NCI-H1930 (cell line): ENCODE results near the gene AUNIP.
"Not testable (repeated sequence)": the region's sequence is repeated elsewhere in the genome, so short reads cannot be mapped to it uniquely, and the experiment has no call there.

Source experiments
- DNase-seq, 2 experiments: peaks; one replicate each; lab custom pipeline; 2025; lab: John Stamatoyannopoulos, UW

Gene AUNIP

GRCh38 chr1:25864434-25864833, 5.2 kb upstream of the AUNIP start:
- DNase-seq = no peak

DNA sequence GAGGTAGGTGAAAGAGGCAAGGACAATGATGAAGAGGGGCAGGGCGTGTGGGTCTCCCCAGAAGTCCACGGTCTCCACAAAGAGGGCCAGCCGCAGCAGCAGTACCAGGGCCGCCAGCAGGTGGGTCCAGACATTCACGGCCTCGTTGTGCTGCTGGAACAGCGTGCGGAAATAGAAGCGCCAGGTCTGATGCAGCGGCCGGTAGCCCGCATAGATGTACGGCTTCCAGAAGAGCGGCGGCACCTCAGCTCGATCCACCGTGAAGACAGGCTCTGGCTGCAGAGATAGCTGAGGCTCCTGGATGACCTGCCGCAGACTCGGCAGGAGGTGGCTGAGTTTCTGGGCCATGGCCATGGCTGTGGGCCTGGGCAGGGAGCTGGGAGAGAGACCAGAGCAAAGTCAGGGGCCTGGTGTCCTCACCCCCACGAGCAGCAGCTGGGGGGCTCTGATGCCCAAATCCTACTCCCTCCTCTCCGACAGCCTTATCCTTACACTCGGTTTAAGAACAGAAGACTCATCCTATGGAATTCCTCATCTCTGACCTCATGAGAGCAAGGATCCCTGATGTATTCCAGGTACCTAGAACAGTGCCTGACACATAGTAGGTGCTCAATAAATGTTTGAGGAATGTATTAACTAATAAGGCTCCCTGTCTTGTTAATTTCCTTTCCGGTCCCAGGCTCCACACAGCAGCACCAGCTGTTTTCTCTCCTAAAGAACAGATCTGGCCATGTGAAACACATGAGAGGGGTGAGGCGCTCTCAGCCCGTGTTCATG, 4.4 kb upstream of the AUNIP start:
- no peak for DNase-seq

DNA sequence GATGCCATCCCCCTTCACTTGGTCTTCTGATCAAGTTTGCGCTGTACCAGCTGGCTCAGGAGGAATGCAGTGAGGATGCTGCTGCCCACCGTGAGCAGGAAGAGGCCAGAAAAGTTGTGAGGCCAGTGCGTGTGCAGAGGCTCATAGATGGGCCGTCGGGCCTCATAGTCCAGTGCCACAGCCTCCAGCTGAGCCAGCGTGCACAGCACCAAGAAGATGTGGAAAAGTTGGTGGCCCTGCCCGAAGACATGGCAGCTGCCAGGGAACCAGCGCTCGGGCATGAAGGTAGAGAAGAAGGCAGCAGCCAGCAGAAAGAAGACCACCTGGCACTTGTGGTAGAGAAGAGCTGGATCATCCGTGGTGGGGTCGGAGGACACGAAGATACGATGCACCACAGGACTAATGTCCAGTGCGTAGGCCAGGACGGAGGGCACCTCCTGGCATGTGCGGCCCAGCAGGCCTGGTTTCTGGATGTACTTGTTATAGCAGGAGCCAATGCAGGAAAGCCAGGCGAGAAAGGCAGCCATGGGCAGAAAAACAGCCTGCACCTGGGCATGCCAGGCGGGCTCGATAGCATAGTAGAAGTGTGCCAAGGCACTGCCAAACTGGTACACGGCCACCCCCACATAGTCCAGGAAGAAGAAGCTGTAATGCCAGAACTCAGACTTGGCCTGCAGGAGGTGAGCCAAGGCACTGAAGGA, 3.7 kb upstream of the AUNIP start:
- no peak for DNase-seq

DNA sequence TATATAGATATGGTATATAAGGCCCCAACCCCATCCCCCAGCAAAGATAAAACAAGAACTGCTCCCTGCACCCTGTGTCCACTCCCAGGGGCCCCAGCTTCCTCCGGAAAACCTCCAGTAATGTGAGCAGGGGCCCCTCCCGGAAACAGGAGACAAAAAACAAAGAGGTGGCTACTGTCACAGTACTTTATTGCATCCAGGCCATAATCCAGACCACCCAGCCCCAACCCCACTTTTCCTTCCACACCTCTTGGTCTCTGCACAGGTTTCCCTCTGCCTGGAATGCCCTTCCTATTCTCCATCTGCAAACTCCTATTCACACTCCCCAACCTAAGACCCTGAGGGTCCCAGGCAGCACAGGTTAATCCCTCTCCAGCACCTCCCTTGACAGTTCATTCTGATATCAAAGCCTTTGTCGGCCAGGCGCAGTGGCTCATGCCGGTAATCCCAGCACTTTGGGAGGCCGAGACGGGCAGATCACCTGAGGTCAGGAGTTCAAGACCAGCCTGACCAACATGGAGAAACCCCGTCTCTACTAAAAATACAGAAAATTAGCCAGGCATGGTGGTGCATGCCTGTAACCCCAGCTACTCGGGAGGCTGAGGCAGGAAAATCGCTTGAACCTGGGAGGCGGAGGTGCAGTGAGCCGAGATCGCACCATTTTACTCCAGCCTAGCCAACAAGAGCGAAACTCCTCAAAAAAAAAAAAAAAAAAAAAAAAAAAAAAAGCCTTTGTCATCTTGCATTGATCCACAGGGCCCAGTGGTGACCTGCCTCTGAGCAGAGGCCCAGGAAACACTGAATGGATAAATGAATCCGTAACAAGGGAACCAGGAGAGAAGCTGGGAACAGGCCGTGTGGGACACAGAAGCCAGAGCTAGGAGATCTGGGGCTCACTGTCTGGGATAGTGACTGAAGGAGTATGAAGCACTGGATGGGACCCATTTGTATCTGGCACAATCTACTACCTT, 2.3 kb upstream of the AUNIP start:
- no peak for DNase-seq

- no peak for DNase-seq
Observed at GRCh38 chr1:25858494-25858893, 763 bp downstream of the AUNIP start.

GRCh38 chr1:25856856-25857255, 2.4 kb downstream of the AUNIP start:
- no peak for DNase-seq

DNA sequence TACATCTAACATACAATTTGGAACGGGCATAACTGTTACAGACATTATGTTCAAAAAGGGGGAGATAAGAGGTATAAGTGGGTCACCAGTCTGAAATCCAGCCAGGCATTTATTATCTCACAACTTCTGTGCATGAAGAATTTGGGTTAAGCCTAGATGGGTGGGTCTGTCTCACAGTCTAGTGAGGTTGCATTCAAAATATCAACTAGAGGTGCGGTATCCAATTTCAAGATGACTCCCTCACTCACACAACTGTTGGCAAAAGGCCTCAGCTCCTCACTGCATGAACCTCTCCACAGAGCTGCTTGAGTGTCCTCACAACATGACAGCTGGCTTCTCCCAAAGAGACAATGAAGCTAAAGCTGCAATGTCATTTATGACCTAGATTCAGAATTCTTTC, 4.7 kb downstream of the AUNIP start:
- no peak for DNase-seq

DNA sequence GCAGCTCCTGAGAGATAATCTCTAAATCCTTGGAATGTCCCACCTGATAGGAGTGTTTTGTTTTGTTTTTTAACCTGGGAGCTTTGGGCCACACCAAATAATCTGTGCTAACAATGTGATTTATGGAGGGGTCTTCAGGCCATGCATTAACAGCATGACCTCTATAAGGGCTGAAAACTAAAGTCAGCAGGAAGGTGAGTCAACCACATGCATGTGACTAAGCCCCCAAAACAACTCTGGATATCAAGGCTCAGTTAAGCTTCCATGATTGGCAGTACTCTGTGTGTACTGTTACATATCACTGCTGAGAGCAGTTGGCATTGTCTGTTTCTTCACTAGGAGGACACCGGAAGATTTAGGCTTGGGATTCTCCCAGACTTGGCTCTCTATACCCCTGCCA, 10.7 kb downstream of the AUNIP start:
- DNase-seq = no peak

DNA sequence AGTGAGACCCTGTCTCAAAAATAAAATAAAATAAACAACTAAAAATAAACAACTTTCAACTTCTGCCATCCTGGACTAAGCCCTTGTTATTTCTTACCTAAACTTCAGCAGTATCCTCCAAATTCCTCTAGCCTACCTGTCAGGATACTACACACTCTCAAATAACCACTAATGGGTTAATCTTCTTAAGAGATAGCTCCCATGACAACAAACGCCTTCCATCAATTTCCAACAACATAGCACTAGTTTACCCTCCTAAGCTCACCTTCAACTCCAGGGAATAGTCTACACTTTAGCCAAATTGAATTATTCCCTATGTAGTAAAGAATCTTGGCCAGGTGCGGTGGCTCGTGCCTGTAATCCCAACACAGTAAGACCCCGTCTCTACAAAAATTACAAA, 11.3 kb downstream of the AUNIP start:
- DNase-seq = no peak

- DNase-seq = no peak
Observed at GRCh38 chr1:25845664-25846063, 13.6 kb downstream of the AUNIP start.

GRCh38 chr1:25844536-25845337, 14.5 kb downstream of the AUNIP start:
- DNase-seq = no peak

DNA sequence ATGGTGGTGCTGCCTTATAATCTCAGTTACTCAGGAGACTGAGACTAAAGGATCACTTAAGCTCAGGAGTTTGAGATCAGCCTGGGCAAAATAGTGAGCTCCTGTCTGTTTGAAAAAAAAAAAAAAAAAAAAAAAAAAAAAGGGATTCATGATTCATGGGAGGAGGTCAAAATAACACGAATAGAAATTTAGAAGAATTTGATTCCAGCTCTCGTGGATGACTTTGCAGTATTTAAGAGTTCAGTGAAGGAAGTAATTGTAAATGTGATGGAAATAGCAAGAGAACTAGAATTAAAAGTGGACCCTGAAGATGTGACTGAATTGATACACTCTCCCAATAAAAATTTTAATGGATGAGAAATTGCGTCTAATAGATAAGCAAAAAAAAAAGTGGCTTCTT, 15.8 kb downstream of the AUNIP start:
- DNase-seq = no peak

GRCh38 chr1:25839808-25840207, 19.4 kb downstream of the AUNIP start:
- not testable (repeated sequence) for DNase-seq

- no peak for DNase-seq
Observed at GRCh38 chr1:25837262-25837875, 21.9 kb downstream of the AUNIP start.

DNA sequence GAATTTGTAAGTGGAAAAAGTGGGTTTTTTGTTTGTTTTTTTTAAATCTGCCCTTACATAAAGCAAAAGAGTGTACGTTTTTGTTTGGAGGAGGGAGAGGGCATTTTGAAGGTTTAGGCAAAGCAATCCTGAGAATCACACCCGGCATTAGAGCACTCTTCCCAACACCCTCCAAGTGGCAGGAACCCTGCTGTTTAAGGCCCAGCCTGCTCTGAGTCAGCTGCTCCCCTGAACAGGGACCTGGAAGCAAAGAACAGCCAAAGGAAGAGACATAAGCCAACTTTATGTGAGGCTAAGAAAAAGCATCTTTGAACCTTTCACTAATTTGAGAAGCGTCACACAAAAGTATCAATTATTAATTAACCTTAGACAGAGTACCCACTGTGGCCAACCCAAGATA, 22.6 kb downstream of the AUNIP start:
- DNase-seq = no peak

- DNase-seq = no peak
Observed at GRCh38 chr1:25834894-25835293, 24.4 kb downstream of the AUNIP start.

DNA sequence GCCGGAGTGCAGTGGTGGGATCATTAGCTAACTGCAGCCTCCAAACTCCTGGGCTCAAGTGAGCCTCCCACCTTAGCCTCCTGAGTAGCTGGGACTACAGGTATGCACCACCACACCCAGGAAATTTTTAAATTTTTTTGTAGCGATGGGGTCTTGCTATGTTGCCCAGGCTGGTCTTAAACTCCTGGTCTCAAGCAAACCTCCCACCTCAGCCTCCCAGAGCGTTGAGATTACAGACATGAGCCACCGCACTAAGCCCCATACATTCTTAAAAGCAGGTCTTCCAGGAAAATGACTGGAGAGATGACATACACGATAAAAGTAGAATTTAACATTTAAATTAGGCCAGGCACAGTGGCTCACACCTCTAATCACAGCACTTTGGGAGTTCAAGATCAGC, 26.1 kb downstream of the AUNIP start:
- no peak for DNase-seq

GRCh38 chr1:25832336-25833037, 26.8 kb downstream of the AUNIP start:
- DNase-seq = no peak

GRCh38 chr1:25831569-25832196, 27.6 kb downstream of the AUNIP start:
- no peak for DNase-seq

GRCh38 chr1:25829046-25829445, 30.2 kb downstream of the AUNIP start:
- DNase-seq = no peak
